OCI-LY3 (cell line): ENCODE measurements around the gene TAS1R1.

Experiments used
- CTCF ChIP-seq: fragments of 200-600, 300-600 bp; sonication (generic); IDR thresholded peaks from 2 replicates; pipeline ENCODE4 v1.5.1; 2014; ENCODE audit warnings: antibody characterized with exemption, low read length, low read depth
- EZH2phosphoT487 ChIP-seq: fragments of 200-600 bp; shearing (Covaris generic); IDR thresholded peaks from 2 replicates; pipeline ENCODE4 v1.6.1; 2018; ENCODE audit warnings: antibody characterized with exemption, mixed run types, low read depth

- no peak for TF ChIP-seq CTCF
- no peak for TF ChIP-seq EZH2phosphoT487
Observed at GRCh38 chr1:6512908-6513280, 42.2 kb upstream of the TAS1R1 start.
